WTC11 (cell line): ENCODE results near the gene KCNB1.

ENCODE experiments used
- ATF2 ChIP-seq: sonication (generic); formaldehyde crosslinking; IDR thresholded peaks from 2 replicates; pipeline ENCODE4 v1.8.1; 2022; ENCODE audit warnings: low read depth, missing genetic modification reagents, borderline replicate concordance
- ATF3 ChIP-seq: sonication (generic); formaldehyde crosslinking; conservative IDR thresholded peaks from 2 replicates; pipeline ENCODE4 v1.8.1; 2022; ENCODE audit warnings: mild to moderate bottlenecking, missing genetic modification reagents
- CTCF ChIP-seq: fragments of 200-600 bp; IDR thresholded peaks from 2 replicates; pipeline ENCODE4 v1.8.0; 2022; ENCODE audit warnings: antibody characterized with exemption
- ELF4 ChIP-seq: sonication (generic); formaldehyde crosslinking; IDR thresholded peaks from 2 replicates; pipeline ENCODE4 v1.8.1; 2022; ENCODE audit warnings: low read depth, mild to moderate bottlenecking, moderate library complexity, missing genetic modification reagents
- ESRRA ChIP-seq: sonication (generic); formaldehyde crosslinking; IDR thresholded peaks from 2 replicates; pipeline ENCODE4 v1.8.1; 2022; ENCODE audit warnings: mild to moderate bottlenecking, missing genetic modification reagents, borderline replicate concordance
- HMGXB4 ChIP-seq: sonication (generic); formaldehyde crosslinking; IDR thresholded peaks from 2 replicates; pipeline ENCODE4 v1.8.1; 2023; ENCODE audit warnings: mild to moderate bottlenecking, moderate library complexity, missing genetic modification reagents
- JUN ChIP-seq: sonication (generic); formaldehyde crosslinking; IDR thresholded peaks from 2 replicates; pipeline ENCODE4 v1.8.0; 2023; ENCODE audit warnings: mild to moderate bottlenecking, missing genetic modification reagents
- SP1 ChIP-seq: sonication (generic); formaldehyde crosslinking; conservative IDR thresholded peaks from 2 replicates; pipeline ENCODE4 v1.8.1; 2022; ENCODE audit warnings: missing genetic modification reagents
- ZNF232 ChIP-seq: sonication (generic); formaldehyde crosslinking; IDR thresholded peaks from 2 replicates; pipeline ENCODE4 v1.8.0; 2022; ENCODE audit warnings: mild to moderate bottlenecking, missing genetic modification reagents
- ZNF263 ChIP-seq: sonication (generic); formaldehyde crosslinking; IDR thresholded peaks from 2 replicates; pipeline ENCODE4 v1.8.1; 2022; ENCODE audit warnings: low read depth, mild to moderate bottlenecking, moderate library complexity, missing genetic modification reagents
- TF ChIP-seq, protein P1 (sequence below): sonication (generic); formaldehyde crosslinking; IDR thresholded peaks from 2 replicates; pipeline ENCODE4 v1.8.0; 2022; ENCODE audit warnings: mild to moderate bottlenecking, missing genetic modification reagents
- TF ChIP-seq, protein P2 (sequence below): sonication (generic); formaldehyde crosslinking; IDR thresholded peaks from 2 replicates; pipeline ENCODE4 v1.8.1; 2023; ENCODE audit warnings: mild to moderate bottlenecking, missing genetic modification reagents, moderate library complexity
- TF ChIP-seq, protein P3 (sequence below): sonication (generic); formaldehyde crosslinking; IDR thresholded peaks from 2 replicates; pipeline ENCODE4 v1.8.0; 2023; ENCODE audit warnings: missing genetic modification reagents, mild to moderate bottlenecking, borderline replicate concordance
- TF ChIP-seq, protein P4 (sequence below): sonication (generic); formaldehyde crosslinking; IDR thresholded peaks from 2 replicates; pipeline ENCODE4 v1.8.0; 2022; ENCODE audit warnings: mild to moderate bottlenecking, missing genetic modification reagents

GRCh38 chr20:49455691-49456090, 26.8 kb downstream of the KCNB1 start:
- TF ChIP-seq ATF3 (CRISPR knock-in tag) (no peak), CTCF (no peak), ESRRA (CRISPR knock-in tag) (no peak), HMGXB4 (CRISPR knock-in tag) (no peak), ATF2 (CRISPR knock-in tag) (no peak), ZNF232 (CRISPR knock-in tag) (no peak), JUN (CRISPR knock-in tag) (no peak), ELF4 (CRISPR knock-in tag) (no peak), ZNF263 (CRISPR knock-in tag) (no peak), SP1 (CRISPR knock-in tag) (no peak)
- TF ChIP-seq, protein P1, sequence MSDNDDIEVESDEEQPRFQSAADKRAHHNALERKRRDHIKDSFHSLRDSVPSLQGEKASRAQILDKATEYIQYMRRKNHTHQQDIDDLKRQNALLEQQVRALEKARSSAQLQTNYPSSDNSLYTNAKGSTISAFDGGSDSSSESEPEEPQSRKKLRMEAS (CRISPR knock-in tag) = no peak
- TF ChIP-seq, protein P2, sequence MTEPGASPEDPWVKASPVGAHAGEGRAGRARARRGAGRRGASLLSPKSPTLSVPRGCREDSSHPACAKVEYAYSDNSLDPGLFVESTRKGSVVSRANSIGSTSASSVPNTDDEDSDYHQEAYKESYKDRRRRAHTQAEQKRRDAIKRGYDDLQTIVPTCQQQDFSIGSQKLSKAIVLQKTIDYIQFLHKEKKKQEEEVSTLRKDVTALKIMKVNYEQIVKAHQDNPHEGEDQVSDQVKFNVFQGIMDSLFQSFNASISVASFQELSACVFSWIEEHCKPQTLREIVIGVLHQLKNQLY = no peak
- TF ChIP-seq, protein P3, sequence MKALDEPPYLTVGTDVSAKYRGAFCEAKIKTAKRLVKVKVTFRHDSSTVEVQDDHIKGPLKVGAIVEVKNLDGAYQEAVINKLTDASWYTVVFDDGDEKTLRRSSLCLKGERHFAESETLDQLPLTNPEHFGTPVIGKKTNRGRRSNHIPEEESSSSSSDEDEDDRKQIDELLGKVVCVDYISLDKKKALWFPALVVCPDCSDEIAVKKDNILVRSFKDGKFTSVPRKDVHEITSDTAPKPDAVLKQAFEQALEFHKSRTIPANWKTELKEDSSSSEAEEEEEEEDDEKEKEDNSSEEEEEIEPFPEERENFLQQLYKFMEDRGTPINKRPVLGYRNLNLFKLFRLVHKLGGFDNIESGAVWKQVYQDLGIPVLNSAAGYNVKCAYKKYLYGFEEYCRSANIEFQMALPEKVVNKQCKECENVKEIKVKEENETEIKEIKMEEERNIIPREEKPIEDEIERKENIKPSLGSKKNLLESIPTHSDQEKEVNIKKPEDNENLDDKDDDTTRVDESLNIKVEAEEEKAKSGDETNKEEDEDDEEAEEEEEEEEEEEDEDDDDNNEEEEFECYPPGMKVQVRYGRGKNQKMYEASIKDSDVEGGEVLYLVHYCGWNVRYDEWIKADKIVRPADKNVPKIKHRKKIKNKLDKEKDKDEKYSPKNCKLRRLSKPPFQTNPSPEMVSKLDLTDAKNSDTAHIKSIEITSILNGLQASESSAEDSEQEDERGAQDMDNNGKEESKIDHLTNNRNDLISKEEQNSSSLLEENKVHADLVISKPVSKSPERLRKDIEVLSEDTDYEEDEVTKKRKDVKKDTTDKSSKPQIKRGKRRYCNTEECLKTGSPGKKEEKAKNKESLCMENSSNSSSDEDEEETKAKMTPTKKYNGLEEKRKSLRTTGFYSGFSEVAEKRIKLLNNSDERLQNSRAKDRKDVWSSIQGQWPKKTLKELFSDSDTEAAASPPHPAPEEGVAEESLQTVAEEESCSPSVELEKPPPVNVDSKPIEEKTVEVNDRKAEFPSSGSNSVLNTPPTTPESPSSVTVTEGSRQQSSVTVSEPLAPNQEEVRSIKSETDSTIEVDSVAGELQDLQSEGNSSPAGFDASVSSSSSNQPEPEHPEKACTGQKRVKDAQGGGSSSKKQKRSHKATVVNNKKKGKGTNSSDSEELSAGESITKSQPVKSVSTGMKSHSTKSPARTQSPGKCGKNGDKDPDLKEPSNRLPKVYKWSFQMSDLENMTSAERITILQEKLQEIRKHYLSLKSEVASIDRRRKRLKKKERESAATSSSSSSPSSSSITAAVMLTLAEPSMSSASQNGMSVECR (CRISPR knock-in tag) = no peak
- TF ChIP-seq, protein P4, sequence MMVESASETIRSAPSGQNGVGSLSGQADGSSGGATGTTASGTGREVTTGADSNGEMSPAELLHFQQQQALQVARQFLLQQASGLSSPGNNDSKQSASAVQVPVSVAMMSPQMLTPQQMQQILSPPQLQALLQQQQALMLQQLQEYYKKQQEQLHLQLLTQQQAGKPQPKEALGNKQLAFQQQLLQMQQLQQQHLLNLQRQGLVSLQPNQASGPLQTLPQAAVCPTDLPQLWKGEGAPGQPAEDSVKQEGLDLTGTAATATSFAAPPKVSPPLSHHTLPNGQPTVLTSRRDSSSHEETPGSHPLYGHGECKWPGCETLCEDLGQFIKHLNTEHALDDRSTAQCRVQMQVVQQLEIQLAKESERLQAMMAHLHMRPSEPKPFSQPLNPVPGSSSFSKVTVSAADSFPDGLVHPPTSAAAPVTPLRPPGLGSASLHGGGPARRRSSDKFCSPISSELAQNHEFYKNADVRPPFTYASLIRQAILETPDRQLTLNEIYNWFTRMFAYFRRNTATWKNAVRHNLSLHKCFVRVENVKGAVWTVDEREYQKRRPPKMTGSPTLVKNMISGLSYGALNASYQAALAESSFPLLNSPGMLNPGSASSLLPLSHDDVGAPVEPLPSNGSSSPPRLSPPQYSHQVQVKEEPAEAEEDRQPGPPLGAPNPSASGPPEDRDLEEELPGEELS (CRISPR knock-in tag) = no peak
